ENCODE data around the gene PISD.

DNA sequence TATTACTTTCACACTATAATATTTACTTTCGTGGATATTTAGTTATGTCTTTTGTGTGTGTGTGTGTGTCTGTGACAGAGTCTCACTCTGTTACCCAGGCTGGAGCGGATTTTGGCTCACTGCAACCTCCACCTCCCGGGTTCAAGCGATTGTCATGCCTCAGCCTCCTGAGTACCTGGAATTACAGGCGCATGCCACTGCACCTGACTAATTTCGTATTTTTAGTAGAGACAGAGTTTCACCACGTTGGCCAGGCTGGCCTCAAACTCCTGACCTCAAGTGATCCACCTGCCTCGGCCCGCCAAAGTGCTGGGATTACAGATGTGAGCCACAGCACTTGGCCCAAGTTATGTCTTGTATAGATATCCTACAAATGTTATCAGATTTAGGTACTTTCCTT, 9.9 kb downstream of the PISD start:
- TF ChIP-seq, protein P1, sequence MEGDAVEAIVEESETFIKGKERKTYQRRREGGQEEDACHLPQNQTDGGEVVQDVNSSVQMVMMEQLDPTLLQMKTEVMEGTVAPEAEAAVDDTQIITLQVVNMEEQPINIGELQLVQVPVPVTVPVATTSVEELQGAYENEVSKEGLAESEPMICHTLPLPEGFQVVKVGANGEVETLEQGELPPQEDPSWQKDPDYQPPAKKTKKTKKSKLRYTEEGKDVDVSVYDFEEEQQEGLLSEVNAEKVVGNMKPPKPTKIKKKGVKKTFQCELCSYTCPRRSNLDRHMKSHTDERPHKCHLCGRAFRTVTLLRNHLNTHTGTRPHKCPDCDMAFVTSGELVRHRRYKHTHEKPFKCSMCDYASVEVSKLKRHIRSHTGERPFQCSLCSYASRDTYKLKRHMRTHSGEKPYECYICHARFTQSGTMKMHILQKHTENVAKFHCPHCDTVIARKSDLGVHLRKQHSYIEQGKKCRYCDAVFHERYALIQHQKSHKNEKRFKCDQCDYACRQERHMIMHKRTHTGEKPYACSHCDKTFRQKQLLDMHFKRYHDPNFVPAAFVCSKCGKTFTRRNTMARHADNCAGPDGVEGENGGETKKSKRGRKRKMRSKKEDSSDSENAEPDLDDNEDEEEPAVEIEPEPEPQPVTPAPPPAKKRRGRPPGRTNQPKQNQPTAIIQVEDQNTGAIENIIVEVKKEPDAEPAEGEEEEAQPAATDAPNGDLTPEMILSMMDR (IDR thresholded peaks at IDR 0.05) = no peak
- TF ChIP-seq POLR2A (IDR thresholded peaks at IDR 0.05) = no peak
